ENCODE results near the gene SKOR2.
"Not testable (repeated sequence)": the region's sequence is repeated elsewhere in the genome, so short reads cannot be mapped to it uniquely, and the experiment has no call there.

Gene SKOR2

DNA sequence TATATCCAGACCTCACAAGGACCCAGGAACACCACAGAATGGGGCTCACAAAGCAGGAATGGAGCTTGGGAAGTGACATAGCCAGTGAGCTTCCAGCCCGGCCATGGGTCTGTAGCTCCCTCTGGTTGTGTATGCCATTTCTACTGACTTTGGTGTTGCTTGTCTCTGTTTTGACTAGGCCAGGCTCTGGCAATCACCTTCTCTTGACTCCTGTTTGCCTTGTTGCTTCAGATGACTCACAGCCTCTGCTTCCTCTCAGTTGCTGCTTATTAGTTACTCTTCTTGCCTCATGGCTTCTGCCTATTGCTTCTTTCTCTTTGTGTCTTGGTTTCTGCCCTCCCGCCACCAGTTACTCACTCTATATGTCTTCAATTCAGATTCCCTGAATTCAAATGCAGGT lies 59.5 kb downstream of the SKOR2 start:
- DNase-seq (ENCODE audit: low spot score), result peak; percentile 31

DNA sequence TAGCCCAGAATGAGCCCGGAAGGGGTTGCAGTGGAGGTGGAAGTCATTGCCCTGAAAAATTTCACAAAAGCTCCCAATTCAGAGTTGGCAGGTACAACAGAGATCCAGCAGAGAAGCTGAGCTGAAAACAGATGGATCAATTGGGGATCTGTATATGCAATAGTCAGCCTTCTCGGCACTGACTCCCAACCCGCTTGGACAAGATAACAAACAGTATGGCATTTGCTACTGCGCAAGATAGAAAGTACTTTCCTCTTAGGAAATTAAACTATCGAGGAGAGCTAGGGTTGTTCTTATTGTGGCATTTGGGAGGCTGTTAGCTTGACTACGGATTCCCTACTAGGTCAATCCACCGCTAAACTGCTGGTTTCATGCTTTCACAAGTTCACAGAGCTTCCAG lies 63.7 kb downstream of the SKOR2 start:
- DNase-seq (ENCODE audit: low spot score), result no peak

DNA sequence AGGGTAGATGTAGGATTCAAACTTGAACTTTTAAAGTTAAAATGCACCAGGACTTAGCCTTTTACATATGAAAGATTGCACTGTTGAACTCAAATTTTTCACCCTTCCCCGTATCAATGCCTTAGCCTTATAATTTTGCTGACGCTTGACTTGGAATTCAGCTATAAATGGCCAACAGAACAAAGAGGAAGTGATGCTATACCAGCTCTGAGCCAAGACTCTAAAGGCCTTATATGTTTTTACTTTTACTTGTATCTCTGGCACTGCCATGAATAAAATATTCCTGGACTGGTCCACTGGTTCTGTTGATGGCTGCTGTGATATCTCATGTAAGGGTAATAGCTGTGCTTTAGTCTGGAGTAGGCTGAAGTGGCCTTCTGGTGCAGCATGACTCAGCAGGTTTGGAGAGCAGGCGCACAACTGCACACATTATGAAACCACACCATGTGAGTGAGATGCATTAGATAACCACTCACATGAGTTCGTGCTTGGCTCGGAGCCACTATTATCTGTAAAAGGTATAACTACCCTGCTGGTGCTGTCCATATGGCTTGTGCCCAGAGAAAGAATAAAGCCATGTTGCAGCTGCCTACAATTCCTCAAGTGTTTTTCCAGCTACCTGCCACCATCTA lies 66.9 kb downstream of the SKOR2 start:
- DNase-seq (ENCODE audit: low spot score), result peak; percentile 14

DNA sequence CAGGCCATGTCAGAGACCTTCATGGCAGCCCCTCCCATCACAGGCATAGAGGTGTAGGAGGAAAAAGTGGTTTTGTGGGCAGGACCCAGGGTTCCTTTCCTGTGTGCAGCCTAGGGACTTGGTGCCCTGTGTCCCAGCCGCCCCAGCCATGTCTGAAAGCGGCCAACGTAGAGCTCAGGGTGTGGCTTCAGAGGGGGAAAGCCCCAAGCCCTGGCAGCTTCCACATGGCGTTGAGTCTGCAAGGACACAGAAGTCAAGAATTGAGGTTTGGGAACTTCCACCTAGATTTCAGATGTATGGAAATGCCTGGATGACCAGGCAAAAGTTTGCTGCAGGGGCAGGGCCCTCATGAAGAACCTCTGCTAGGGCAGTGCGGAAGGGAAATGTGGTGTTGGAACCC lies 69.3 kb downstream of the SKOR2 start:
- DNase-seq (ENCODE audit: low spot score), result not testable (repeated sequence)

DNA sequence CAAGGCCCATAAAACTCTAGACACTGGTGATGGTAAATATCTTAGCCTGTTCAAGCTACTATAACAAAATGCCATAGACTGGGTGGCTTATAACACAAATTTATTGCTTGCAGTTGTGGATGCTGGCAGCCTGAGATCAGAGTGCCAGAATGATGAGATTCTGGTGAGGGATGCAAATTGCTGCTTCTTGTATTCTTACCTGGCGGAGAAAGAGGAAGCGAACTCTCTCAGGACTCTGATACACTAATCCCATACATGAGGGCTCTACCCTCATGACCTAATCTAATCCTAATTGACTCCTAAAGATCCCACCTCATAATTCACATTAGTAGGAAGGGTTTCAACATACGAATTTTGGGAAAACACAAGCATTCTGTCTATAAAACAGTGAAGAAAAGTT lies 70.7 kb downstream of the SKOR2 start:
- DNase-seq (ENCODE audit: low spot score), result no peak

DNA sequence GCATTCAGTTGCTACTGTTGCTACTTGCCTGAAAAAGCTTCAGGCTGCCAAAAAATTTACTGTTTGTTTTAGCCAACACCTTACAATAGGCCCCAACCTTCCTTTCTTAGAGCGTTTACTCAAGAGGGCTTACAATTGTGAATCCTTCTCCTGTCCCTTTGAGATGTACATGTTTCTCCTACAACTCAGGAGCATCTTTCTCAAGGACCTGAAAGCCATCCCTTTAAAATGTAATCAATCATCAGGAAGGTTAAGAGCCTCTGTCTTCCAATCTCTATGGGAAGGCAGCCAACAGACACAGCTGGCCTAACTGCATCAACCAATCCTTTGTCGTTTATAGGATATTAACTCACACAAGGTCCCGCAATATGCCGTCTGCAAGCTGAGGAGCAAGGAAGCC lies 71.9 kb downstream of the SKOR2 start:
- DNase-seq (ENCODE audit: low spot score), result no peak

DNA sequence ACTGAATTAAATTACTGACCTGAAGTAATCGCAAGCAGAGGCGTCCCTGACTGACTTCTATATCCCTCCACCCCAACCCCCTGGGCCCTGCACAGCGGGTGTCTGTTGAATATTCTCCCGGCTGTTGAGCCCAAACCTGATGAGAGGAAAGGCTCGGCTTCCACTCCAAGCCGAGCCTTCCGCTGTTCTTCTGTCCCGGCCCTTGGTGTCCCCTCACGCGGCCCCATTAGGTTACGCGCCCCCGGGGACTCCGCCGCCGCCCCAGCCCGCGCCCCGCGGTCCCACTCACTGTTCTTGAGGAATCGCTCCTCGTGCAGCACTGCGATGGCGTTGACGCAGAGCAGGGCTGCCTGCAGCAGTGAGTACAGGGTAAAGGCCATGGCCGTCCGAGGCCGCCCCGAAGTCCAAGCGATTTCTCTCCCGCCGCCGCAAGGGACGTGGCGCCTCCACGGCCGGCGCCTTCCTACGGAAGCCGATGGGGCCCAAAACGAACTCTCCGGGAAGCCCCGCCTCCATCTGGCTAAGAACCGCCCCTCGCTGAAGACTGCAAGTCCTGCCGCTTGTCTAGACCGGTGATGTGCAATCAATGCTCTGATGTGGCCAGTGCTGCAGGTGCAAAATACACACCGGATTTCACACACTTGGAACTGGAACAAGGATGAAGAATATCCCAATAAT lies 75.4 kb downstream of the SKOR2 start, which contains the start of gene IER3IP1:
Gene IER3IP1 (minus strand): TSS at position 467 of the 678 bp plus-strand sequence. CDS start 87 bp downstream, at position 380.
- peak; percentile 92 for DNase-seq (ENCODE audit: low spot score)

DNA sequence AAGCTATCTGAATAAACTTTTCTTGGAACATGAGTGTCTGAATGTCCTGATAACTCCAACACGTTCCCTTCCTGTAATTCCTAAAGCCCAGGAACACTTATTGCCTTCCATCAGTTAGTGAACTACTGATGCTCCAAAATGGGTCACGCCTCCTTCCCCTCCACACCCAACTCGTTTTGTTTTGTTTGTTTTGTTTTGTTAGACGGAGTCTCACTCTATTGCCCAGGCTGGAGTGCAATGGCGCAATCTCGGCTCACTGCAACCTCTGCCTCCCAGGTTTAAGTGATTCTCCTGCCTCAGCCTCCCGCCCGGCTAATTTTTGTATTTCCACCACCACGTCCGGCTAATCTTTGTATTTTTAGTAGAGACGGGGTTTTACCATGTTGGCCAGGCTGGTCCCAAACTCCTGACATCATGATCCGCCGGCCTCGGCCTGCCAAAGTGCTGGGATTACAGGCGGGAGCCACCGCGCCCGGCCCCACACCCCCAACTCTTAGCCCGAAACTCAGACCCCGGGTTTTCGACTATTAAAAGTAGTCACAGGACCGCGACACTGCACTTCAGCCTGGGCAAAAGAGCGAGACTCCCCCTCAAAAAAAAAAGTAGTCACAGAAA lies 76.1 kb downstream of the SKOR2 start:
- no peak for DNase-seq (ENCODE audit: low spot score)

DNA sequence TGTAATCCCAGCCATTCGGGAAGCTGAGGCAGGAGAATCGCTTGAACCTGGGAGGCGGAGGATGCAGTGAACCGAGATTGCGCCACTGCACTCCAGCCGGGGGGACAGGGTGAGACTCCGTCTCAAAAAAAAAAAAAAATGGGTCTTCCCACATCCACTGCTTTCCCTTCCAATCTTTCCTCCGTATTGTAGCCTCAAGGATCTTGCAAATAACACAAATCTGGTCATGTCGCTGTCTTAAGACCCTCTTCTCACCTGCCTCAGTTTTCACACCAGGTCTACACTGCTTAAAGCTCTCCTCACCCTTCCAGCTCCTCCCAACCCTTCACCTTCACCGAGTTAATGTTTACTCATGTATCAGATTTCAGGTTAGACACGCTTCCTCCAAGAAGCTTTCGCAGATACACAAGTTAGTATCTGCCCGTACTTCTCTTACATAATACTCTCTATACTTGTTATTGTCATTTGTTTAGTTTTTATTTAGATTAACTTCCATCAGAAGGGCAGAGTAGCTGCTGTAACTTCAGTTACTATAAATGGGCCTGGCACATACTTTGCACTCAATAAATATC lies 76.8 kb downstream of the SKOR2 start:
- no peak for DNase-seq (ENCODE audit: low spot score)

DNA sequence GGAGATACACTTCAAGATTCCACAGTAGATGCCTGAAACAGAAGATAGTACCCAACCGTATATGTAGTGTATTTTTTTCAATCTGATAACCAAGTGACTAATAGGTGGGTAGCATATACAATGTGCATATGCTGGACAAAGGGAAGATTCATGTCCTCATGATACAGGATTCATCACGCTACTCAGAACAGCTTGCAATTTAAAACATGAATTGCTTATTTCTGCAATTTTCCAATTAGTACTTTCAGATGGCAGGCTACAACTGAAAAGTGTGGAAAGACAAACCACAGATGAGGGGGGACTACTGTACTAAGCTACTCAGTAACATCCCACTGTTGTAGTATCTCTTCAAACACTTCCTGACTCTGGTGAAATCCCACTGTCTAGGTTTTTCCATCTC lies 79.0 kb downstream of the SKOR2 start:
- DNase-seq (ENCODE audit: low spot score), result no peak

DNA sequence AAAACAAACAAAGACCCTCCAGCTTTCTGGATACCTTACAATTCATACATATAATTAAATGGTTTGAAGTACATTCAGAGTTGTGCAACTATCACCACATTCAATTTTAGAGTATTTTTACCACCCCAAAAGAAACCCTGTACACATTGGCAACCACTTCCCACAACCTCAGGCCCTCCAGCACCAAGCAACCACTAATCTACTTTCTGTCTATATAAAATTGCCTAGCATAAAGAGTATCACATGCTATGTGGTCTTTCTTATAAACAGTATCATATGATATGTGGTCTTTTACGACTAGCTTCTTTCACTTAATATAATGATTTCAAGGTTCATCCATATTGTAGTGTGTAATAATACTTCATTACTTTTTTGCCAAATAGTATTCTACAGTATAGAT lies 82.5 kb downstream of the SKOR2 start:
- DNase-seq (ENCODE audit: low spot score), result no peak

DNA sequence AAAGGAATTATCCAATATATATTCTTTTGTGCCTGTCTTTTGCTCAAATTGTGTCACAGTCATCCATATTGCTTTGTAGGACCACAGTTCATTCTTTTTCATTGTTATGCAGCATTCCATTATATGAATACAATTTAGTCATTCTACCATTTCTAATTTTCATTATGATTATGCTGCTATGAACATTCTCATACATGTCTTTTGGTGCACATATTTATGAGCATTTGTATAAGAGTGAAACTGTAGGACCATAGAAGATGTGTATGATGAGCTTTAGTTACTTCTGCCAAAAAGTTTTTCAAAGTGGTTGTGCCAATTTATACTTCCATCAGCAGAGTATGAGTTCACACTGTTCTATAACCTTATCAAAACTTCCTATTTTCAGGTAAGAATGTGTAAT lies 83.0 kb downstream of the SKOR2 start:
- DNase-seq (ENCODE audit: low spot score), result no peak

DNA sequence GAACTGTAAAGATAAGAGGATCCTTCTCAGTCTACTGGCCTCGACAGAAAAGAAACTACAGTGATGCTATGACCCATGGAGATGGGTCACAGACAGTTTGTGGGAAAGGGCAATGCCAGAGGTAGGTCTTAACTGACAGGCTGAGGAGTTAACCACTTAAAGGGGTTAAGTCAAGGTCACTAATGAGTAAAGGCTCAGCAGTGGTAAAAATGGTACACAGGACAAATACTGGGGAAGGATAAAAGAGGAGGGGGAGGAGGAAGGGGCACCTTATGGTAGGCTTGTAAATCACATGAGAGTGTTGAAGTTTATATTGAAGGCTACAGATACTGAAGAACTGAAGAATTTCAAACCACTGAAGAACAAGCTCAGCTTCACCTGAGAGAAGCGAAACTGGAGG lies 85.2 kb downstream of the SKOR2 start:
- DNase-seq (ENCODE audit: low spot score), result no peak

DNA sequence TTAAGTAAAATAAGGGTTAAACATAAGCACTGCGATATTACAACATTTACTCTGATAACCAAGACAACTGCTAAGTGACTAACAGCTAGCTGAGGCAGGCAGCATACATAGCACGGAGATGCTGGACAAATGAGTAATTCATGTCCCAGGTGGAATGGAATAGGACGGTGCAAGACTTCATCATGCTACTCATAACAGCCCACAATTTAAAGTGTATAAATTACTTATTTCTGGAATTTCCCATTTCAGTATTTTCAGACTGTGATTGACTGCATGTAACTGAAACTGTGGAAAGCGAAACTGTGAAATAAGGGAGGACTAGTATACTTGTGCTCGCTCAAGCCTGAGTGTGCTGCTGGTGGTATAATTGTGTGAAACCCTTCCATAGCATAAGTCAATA lies 88.2 kb downstream of the SKOR2 start:
- peak; percentile 51 for DNase-seq (ENCODE audit: low spot score)

DNA sequence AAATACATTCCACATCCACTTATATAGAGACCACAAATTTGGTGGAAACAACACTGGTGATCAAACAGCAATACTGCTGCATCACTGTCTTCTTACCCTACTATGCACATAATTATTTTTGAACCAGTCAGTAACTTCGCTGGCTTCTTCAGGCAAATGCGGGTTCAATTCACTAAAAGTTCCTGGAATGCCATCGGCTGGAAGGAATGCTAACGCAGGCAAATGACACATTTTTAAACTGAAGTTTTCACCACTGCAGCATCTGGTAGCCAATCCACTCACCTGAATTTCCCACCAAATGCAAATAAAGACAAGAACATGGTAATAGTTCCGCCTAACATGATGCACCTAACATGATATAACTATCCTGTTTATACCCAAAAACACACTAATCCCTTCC lies 91.2 kb downstream of the SKOR2 start:
- no peak for DNase-seq (ENCODE audit: low spot score)

DNA sequence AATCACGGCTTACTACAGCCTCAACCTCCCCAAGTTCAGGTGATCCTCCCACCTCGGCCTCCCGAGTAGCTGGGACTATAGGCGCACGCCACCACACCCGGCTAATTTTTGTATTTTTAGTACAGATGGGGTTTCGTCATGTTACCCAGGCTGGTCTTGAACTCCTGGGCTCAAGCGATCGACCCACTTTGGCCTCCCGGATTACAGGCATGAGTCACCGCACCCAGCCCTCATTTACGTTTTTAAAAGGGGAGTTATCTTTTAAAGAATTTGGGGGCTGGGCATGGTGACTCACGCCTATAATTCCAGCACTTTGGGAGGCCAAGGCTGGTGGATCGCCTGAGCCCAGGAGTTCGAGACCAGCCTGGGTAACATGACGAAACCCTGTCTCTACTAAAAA lies 93.1 kb downstream of the SKOR2 start:
- not testable (repeated sequence) for DNase-seq (ENCODE audit: low spot score)
